CD14-positive monocyte (primary cell): ENCODE results near the gene MCCC2. TPM values are rescaled to one million over a fixed set of nuclear protein-coding genes. Genes with fewer than 3 reads are reported as not detected.

Experiments used
- DNase-seq, 3 donors: peaks; one replicate each; pipeline ENCODE4 v3.0.0-alpha.2; 2011 to 2022
- H2AFZ ChIP-seq: 2 replicates; pipeline ENCODE4 v1.6.0; 2012; ENCODE audit warnings: mild to moderate bottlenecking, low read depth, low read length, inconsistent platforms; ENCODE audit not compliant: insufficient read depth, poor library complexity, severe bottlenecking
- H3K27ac ChIP-seq, 2 donors: 1 replicate in 1 of 2; 2 replicates in 1 of 2; pipeline ENCODE4 v1.5.1; 2012 to 2013; ENCODE audit warnings: low read length in 2 of 2, control low read depth in 1 of 2, inconsistent platforms in 1 of 2, low read depth in 1 of 2, mild to moderate bottlenecking in 1 of 2
- H3K27me3 ChIP-seq, 2 donors: one replicate each; pipeline versions ENCODE4 v1.6.0 to v1.6.1; 2011 to 2013; ENCODE audit warnings: low read length in 2 of 2; ENCODE audit not compliant: control insufficient read depth in 2 of 2, insufficient read depth in 2 of 2
- H3K36me3 ChIP-seq, 2 donors: replicated peaks in 1 of 2; 1 replicate in 1 of 2; 2 replicates in 1 of 2; pipeline versions ENCODE4 v1.5.1 to v1.6.1; 2012 to 2013; ENCODE audit warnings: low read length in 2 of 2, control low read depth in 1 of 2, inconsistent platforms in 1 of 2, mild to moderate bottlenecking in 1 of 2; ENCODE audit not compliant: insufficient read depth in 2 of 2, control insufficient read depth in 1 of 2
- H3K4me1 ChIP-seq, 2 donors: 1 replicate in 1 of 2; 2 replicates in 1 of 2; pipeline versions ENCODE4 v1.5.1 to v1.6.1; 2012 to 2013; ENCODE audit warnings: low read length in 2 of 2, control low read depth in 1 of 2, inconsistent platforms in 1 of 2, mild to moderate bottlenecking in 1 of 2, moderate library complexity in 1 of 2; ENCODE audit not compliant: insufficient read depth in 2 of 2, control insufficient read depth in 1 of 2
- H3K4me2 ChIP-seq: replicated peaks from 2 replicates; pipeline ENCODE3; 2012; ENCODE audit warnings: low read length, moderate library complexity, mild to moderate bottlenecking; ENCODE audit not compliant: poor library complexity, severe bottlenecking; ENCODE audit errors: extremely low read depth
- H3K4me3 ChIP-seq, 3 experiments: fragments of 200-600 bp in 1 of 3; sonication (generic) in 1 of 3; replicated peaks in 1 of 3; 1 replicate in 2 of 3; 2 replicates in 1 of 3; pipeline ENCODE4 v1.5.1; 2011 to 2013; ENCODE audit warnings: low read length in 3 of 3, mild to moderate bottlenecking in 3 of 3, control low read depth in 2 of 3, low read depth in 2 of 3, inconsistent platforms in 1 of 3, moderate library complexity in 1 of 3
- H3K79me2 ChIP-seq: 2 replicates; pipeline ENCODE4 v1.6.0; 2012; ENCODE audit warnings: mild to moderate bottlenecking, control low read depth, inconsistent platforms, low read length, moderate library complexity; ENCODE audit not compliant: insufficient read depth
- H3K9ac ChIP-seq: 2 replicates; pipeline ENCODE4 v1.6.0; 2017; ENCODE audit warnings: low read length, mild to moderate bottlenecking; ENCODE audit not compliant: insufficient read depth, poor library complexity, severe bottlenecking
- H3K9me3 ChIP-seq, 2 donors: replicated peaks in 1 of 2; 1 replicate in 1 of 2; 2 replicates in 1 of 2; pipeline versions ENCODE4 v1.5.1 to v1.6.1; 2012 to 2013; ENCODE audit warnings: low read length in 2 of 2, control low read depth in 1 of 2; ENCODE audit not compliant: control insufficient read depth in 1 of 2, insufficient read depth in 1 of 2
- H4K20me1 ChIP-seq: 2 replicates; pipeline ENCODE4 v1.6.0; 2012; ENCODE audit warnings: mild to moderate bottlenecking, low read length, control low read depth, moderate library complexity; ENCODE audit not compliant: insufficient read depth
- H3K27ac Mint-ChIP-seq, 7 donors: one replicate each; pipeline ENCODE4 v1.8.0; 2020; ENCODE audit warnings: mild to moderate bottlenecking in 7 of 7, mixed read lengths in 7 of 7, moderate library complexity in 6 of 7, inconsistent platforms in 2 of 7
- H3K27me3 Mint-ChIP-seq, 3 donors: one replicate each; pipeline ENCODE4 v1.8.0; 2021 to 2022; ENCODE audit warnings: low read depth in 3 of 3, mild to moderate bottlenecking in 3 of 3, mixed read lengths in 3 of 3, moderate library complexity in 3 of 3, inconsistent platforms in 1 of 3
- H3K36me3 Mint-ChIP-seq, 2 donors: one replicate each; pipeline ENCODE4 v1.8.0; 2020; ENCODE audit warnings: mixed read lengths in 2 of 2, inconsistent platforms in 1 of 2, mild to moderate bottlenecking in 1 of 2
- H3K4me1 Mint-ChIP-seq: one replicate; pipeline ENCODE4 v1.8.0; 2020; ENCODE audit warnings: mild to moderate bottlenecking, mixed read lengths
- H3K4me3 Mint-ChIP-seq, 2 donors: one replicate each; pipeline ENCODE4 v1.8.0; 2020; ENCODE audit warnings: mild to moderate bottlenecking in 2 of 2, mixed read lengths in 2 of 2, moderate library complexity in 1 of 2
- H3K9me3 Mint-ChIP-seq, 7 donors: one replicate each; pipeline ENCODE4 v1.8.0; 2020 to 2022; ENCODE audit warnings: mixed read lengths in 7 of 7, mild to moderate bottlenecking in 6 of 7, moderate library complexity in 6 of 7, inconsistent platforms in 2 of 7
- WGBS: methylation state at CpG from one replicate; pipeline ENCODE4 v1.1.5; 2013; ENCODE audit warnings: missing lambda C conversion rate; ENCODE audit not compliant: insufficient coverage; 5-methylcytosine and 5-hydroxymethylcytosine counted together
- intact Hi-C, 2 donors: fragments of 100-400 bp; cut with micrococcal nuclease; formaldehyde crosslinking; loops; one replicate each; pipeline versions ENCODE4 v1.15.0 to v1.15.1; 2023
- polyA plus RNA-seq, 3 donors: library from polyadenylated mRNA; depleted of rRNA in 1 of 3; unstranded in 2 of 3; stranded (reverse) in 1 of 3; fragments of 300-500 nt in 2 of 3; fragments of >200 nt in 1 of 3; fragmentation: Illumina TruSeq in 2 of 3; gene quantifications; 1 replicate in 2 of 3; 2 replicates in 1 of 3; pipeline ENCODE4 v1.2.3, GENCODE V29; 2012 to 2021
- TF ChIP-seq, protein P1 (sequence below): fragments of 200-600 bp; IDR thresholded peaks from one replicate; pipeline ENCODE4 v1.8.0; 2022; ENCODE audit warnings: antibody characterized with exemption, mild to moderate bottlenecking

The MCCC2 gene
- polyA plus RNA-seq, 3 donors: 15.4 to 21.9 (median 16.5) TPM

DNA sequence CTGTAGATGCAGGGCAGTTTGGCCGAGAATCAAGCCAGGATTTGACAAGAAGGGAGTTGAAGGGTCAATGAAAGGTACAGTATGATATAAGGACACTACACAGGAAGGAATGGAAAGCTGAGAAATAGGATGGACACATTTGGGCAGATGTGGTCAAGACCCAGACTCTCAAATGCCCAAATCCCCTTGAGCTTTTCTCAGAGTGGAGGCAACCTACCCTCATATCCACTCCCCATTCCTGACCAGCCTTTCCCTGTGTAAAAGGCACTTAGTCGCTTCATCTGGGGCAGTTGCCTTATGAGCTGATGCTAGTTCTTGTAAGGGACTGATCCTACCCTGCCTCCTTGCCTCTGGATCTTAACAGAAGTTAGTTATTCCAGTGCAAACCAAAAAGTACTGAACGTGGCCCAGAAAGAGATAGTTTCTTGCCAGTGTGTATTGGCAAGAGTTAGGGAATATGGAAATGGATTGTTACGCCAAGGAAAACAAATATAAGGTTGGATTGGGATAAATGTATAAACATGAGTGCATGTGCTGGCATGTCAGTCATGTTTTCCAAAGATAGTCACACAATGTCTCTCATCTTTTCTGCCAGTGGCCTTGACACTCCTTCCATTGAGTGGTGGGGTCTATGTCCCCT is 4.1 kb upstream of the MCCC2 start:
- DNase-seq: no peak
- H3K36me3 ChIP-seq: no peaks in the 10 kb centered on the region
- no peak overlapping the region for H3K27ac ChIP-seq
- H3K79me2 ChIP-seq: peaks cover 8% of the 10 kb centered on the region
- Mint-ChIP-seq H3K27me3 (peaks cover 0 to 3% (median 2%) of the 10 kb centered on the region in 3 donors), H3K36me3 (peaks cover 2% of the 10 kb centered on the region in 2 donors), H3K9me3 (peaks cover 0 to 2% (median 1%) of the 10 kb centered on the region in 7 donors), H3K27ac (no peak overlapping the region), H3K4me1 (peaks cover 11% of the 10 kb centered on the region), H3K4me3 (no peak overlapping the region)
- H3K4me1 ChIP-seq: peaks cover 12 to 14% of the 10 kb centered on the region in 2 donors
- H3K4me2 ChIP-seq: no peak overlapping the region
- WGBS: 92% methylated on average over 2 of the region's 4 CpGs
- H3K4me3 ChIP-seq: no peak overlapping the region
- H2AFZ ChIP-seq: no peak overlapping the region
- no peaks in the 10 kb centered on the region for H4K20me1 ChIP-seq
- TF ChIP-seq, protein P1, sequence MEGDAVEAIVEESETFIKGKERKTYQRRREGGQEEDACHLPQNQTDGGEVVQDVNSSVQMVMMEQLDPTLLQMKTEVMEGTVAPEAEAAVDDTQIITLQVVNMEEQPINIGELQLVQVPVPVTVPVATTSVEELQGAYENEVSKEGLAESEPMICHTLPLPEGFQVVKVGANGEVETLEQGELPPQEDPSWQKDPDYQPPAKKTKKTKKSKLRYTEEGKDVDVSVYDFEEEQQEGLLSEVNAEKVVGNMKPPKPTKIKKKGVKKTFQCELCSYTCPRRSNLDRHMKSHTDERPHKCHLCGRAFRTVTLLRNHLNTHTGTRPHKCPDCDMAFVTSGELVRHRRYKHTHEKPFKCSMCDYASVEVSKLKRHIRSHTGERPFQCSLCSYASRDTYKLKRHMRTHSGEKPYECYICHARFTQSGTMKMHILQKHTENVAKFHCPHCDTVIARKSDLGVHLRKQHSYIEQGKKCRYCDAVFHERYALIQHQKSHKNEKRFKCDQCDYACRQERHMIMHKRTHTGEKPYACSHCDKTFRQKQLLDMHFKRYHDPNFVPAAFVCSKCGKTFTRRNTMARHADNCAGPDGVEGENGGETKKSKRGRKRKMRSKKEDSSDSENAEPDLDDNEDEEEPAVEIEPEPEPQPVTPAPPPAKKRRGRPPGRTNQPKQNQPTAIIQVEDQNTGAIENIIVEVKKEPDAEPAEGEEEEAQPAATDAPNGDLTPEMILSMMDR: no peak
- peaks cover 0 to 3% of the 10 kb centered on the region in 2 donors for H3K9me3 ChIP-seq
- no peak overlapping the region for H3K9ac ChIP-seq
- H3K27me3 ChIP-seq: no peaks in the 10 kb centered on the region
- intact Hi-C loops: loop anchor here in 1 of 2 donors (10.0 kb wide), 1 partner anchor 128 kb away; the partner anchor contains the start of gene BDP1

DNA sequence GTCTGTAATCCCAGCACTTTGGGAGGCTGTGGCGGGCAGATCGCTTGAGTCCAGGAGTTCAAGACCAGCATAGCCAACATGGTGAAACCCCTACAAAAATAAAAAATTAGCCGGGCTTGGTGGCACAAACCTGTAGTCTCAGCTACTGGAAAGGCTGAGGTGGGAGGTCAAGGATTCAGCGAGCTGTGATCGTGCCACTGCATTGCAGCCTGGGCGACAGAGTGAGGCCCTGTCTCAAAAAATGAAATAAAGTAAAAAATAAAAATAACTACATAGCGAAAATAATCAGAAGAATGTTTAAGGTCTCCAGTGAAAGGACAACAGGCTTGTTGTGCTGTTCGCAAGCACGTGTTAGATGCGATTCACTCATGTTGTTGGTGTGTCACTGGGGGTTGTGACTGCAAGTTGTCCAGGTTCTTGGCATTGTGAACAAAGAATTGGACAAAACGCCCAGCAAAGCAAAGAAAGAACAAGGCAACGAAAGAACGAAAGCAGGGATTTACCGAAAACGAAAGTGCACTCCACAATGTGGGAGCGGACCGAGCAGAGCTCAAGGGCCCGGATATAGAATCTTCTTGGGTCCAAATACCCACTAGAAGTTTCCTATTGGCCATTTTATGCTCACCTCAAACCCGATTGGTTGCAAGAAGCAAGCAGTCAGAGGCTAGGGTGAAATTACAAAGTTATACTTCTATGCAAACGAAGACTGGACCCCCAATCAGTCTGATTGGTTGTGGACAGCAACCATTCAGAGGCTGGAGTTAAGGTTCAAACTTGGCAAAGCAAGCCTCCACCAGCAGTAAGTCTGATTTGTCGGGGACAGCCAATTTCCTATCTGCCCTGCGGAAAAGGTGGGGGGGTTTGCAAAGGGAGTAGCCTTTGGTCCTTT is 844 bp upstream of the MCCC2 start:
- intact Hi-C loops: loop anchor here in 1 of 2 donors (10.0 kb wide), 1 partner anchor 131 kb away; the partner anchor contains the start of gene BDP1
- Mint-ChIP-seq H3K27me3 (peaks cover 0 to 2% (median 2%) of the 10 kb centered on the region in 3 donors), H3K27ac (peak overlapping the region; percentile 94 to 99 (median 99)), H3K4me1 (peaks cover 32% of the 10 kb centered on the region), H3K36me3 (no peaks in the 10 kb centered on the region), H3K4me3 (peak overlapping the region; percentile 98 to 100), H3K9me3 (no peaks in the 10 kb centered on the region)
- no peaks in the 10 kb centered on the region for H3K27me3 ChIP-seq
- H2AFZ ChIP-seq: peak overlapping the region; percentile 82
- no peaks in the 10 kb centered on the region for H4K20me1 ChIP-seq
- peak overlapping the region; percentile 73 to 82 for H3K27ac ChIP-seq
- H3K4me2 ChIP-seq: peak overlapping the region; percentile 83
- peak in 2 of 3 donors; percentile 20 to 28 for DNase-seq
- peaks cover 14 to 15% of the 10 kb centered on the region in 2 donors for H3K4me1 ChIP-seq
- H3K9ac ChIP-seq: peak overlapping the region; percentile 90
- TF ChIP-seq, protein P1: no peak
- H3K4me3 ChIP-seq: peak overlapping the region; percentile 74 to 92 (median 75)
- 71% methylated on average over 14 of the region's 22 CpGs for WGBS
- H3K79me2 ChIP-seq: peaks cover 33% of the 10 kb centered on the region
- no peaks in the 10 kb centered on the region for H3K9me3 ChIP-seq
- H3K36me3 ChIP-seq: no peaks in the 10 kb centered on the region
